GM23338 (cell line): ENCODE measurements around the gene ATP8A1. TPM values are rescaled to one million over a fixed set of nuclear protein-coding genes. Genes with fewer than 3 reads are reported as not detected.

Experiments used
- ATAC-seq: fragments of 200-7000 bp; cut with Tn5 transposase; 3 replicates; pipeline ENCODE4 v1.9.1; 2020
- DNase-seq: peaks from one replicate; pipeline ENCODE4 v3.0.0-alpha.2; 2015; ENCODE audit warnings: low spot score
- H2AFZ ChIP-seq: fragments of 200-600 bp; sonication (generic); 2 replicates; pipeline ENCODE4 v1.8.0; 2016; ENCODE audit warnings: antibody characterized with exemption, mild to moderate bottlenecking, moderate library complexity
- H3F3A ChIP-seq: fragments of 200-600 bp; sonication (generic); replicated peaks from 2 replicates; pipeline ENCODE4 v1.8.0; 2017; ENCODE audit warnings: antibody characterized with exemption, mixed run types, low read depth
- H3K27ac ChIP-seq: fragments of 200-600 bp; sonication (generic); 2 replicates; pipeline ENCODE4 v1.6.1; 2016; ENCODE audit warnings: low read depth
- H3K27me3 ChIP-seq: fragments of 200-600 bp; sonication (generic); 2 replicates; pipeline ENCODE4 v1.8.0; 2016; ENCODE audit warnings: mild to moderate bottlenecking, mixed run types, moderate library complexity; ENCODE audit not compliant: insufficient read depth
- H3K36me3 ChIP-seq: fragments of 200-600 bp; sonication (generic); 2 replicates; pipeline ENCODE4 v1.8.0; 2016; ENCODE audit warnings: mild to moderate bottlenecking; ENCODE audit not compliant: insufficient read depth
- H3K4me1 ChIP-seq: fragments of 200-600 bp; sonication (generic); 2 replicates; pipeline ENCODE4 v1.8.0; 2016; ENCODE audit warnings: mild to moderate bottlenecking, moderate library complexity; ENCODE audit not compliant: insufficient read depth
- H3K4me2 ChIP-seq: fragments of 200-600 bp; sonication (generic); 2 replicates; pipeline ENCODE4 v1.7.1; 2017; ENCODE audit warnings: mixed run types
- H3K4me3 ChIP-seq: fragments of 200-600 bp; sonication (generic); 2 replicates; pipeline ENCODE4 v1.6.1; 2016; ENCODE audit warnings: mixed run types
- H3K79me2 ChIP-seq: fragments of 200-600 bp; sonication (generic); replicated peaks from 2 replicates; pipeline ENCODE4 v1.8.0; 2017; ENCODE audit warnings: mild to moderate bottlenecking; ENCODE audit not compliant: insufficient read depth
- H3K9me2 ChIP-seq: fragments of 200-600 bp; sonication (generic); 2 replicates; pipeline ENCODE4 v1.8.0; 2017; ENCODE audit not compliant: insufficient read depth
- H4K20me1 ChIP-seq: fragments of 200-600 bp; sonication (generic); replicated peaks from 2 replicates; pipeline ENCODE4 v1.8.0; 2017; ENCODE audit warnings: mild to moderate bottlenecking; ENCODE audit not compliant: insufficient read depth
- H3K27ac Mint-ChIP-seq: 2 replicates; pipeline ENCODE4 v1.8.0; 2020; ENCODE audit warnings: inconsistent platforms, mild to moderate bottlenecking, moderate library complexity, mixed read lengths
- H3K27me3 Mint-ChIP-seq: 3 replicates; pipeline ENCODE4 v1.8.0; 2022; ENCODE audit warnings: low read depth, mild to moderate bottlenecking, moderate library complexity, mixed read lengths, inconsistent platforms; ENCODE audit not compliant: insufficient read depth, poor library complexity
- H3K36me3 Mint-ChIP-seq: 3 replicates; pipeline ENCODE4 v1.8.0; 2021; ENCODE audit warnings: low read depth, mild to moderate bottlenecking, inconsistent platforms, moderate library complexity, mixed read lengths
- H3K4me1 Mint-ChIP-seq: 3 replicates; pipeline ENCODE4 v1.8.0; 2020; ENCODE audit warnings: mild to moderate bottlenecking, inconsistent platforms, mixed read lengths
- H3K4me3 Mint-ChIP-seq: 3 replicates; pipeline ENCODE4 v1.8.0; 2021; ENCODE audit warnings: moderate library complexity, mild to moderate bottlenecking, inconsistent platforms, mixed read lengths
- H3K9me3 Mint-ChIP-seq: 3 replicates; pipeline ENCODE4 v1.8.0; 2020; ENCODE audit warnings: moderate library complexity, mild to moderate bottlenecking, inconsistent platforms, mixed read lengths
- CREB1 ChIP-seq: fragments of 250-450 bp; sonication (Bioruptor Pico); IDR thresholded peaks from 2 replicates; pipeline ENCODE4 v1.5.0; 2020; ENCODE audit warnings: low read depth, mild to moderate bottlenecking, moderate library complexity
- EZH2 ChIP-seq: fragments of 200-600 bp; sonication (generic); IDR thresholded peaks from one replicate; pipeline ENCODE4 v1.8.0; 2017; ENCODE audit warnings: antibody characterized with exemption, mild to moderate bottlenecking, low read depth; ENCODE audit not compliant: unreplicated experiment
- NANOG ChIP-seq: IDR thresholded peaks from 2 replicates; pipeline ENCODE4 v1.6.1; 2016; ENCODE audit warnings: antibody characterized with exemption, borderline replicate concordance
- POLR2AphosphoS5 ChIP-seq: IDR thresholded peaks from 2 replicates; pipeline ENCODE4 v1.6.1; 2016; ENCODE audit warnings: antibody characterized with exemption, low read depth
- STAT1 ChIP-seq: IDR thresholded peaks from one replicate; pipeline ENCODE4 v1.6.1; 2016; ENCODE audit warnings: antibody characterized with exemption; ENCODE audit not compliant: unreplicated experiment
- ZNF114 ChIP-seq: fragments of 250-450 bp; sonication (Bioruptor Pico); IDR thresholded peaks from 2 replicates; pipeline ENCODE4 v1.5.0; 2020; ENCODE audit warnings: mild to moderate bottlenecking, moderate library complexity
- ZNF331 ChIP-seq: fragments of 250-450 bp; sonication (Bioruptor Pico); IDR thresholded peaks from 2 replicates; pipeline ENCODE4 v1.5.0; 2020; ENCODE audit warnings: low read depth, mild to moderate bottlenecking, moderate library complexity
- polyA plus RNA-seq: library from polyadenylated mRNA; unstranded; fragments of >200 nt; fragmentation: Nextera tagmentation; extraction: Ambion mirVana; gene quantifications from 2 replicates; pipeline ENCODE4 v1.2.1, GENCODE V29; 2016
- total RNA-seq: library from RNA; depleted of rRNA; stranded (reverse); fragments of >200 nt; shearing (Covaris generic); gene quantifications from 2 replicates; pipeline ENCODE4 v1.2.3, GENCODE V29; 2014
- TF ChIP-seq, protein P1 (sequence below): IDR thresholded peaks from one replicate; pipeline ENCODE4 v1.6.1; 2018; ENCODE audit warnings: antibody characterized with exemption; ENCODE audit not compliant: unreplicated experiment

Gene ATP8A1
- total and polyA plus RNA-seq, 2 experiments from 2014 or later, result 6.8 to 66.3 TPM

DNA sequence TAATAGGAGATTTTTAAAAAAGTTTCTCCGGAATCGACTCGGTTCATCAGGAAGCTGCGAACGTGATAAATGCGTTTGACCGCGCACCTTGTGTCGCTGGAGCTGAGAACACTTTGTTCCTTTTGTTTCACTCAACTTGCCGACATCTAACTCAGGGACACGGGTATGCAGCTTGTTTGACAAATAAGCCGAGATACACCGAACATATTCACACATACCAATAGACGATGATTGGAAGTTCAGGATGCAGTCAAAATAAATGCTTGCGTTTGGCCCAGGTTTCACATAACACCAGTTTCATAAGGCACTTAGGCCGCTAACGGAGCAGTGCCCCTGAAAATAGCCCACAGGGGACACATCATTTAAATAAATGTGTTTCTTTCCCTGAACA is 260.5 kb downstream of the ATP8A1 start:
- DNase-seq (peak; percentile 46), ATAC-seq (no peak)
- H3K4me3 Mint-ChIP-seq, result peak overlapping the region; percentile 87
- H3K4me1 ChIP-seq, result peaks cover 37% of the 10 kb centered on the region
- H3K27me3 ChIP-seq, result peaks cover 69% of the 10 kb centered on the region
- H3K79me2 ChIP-seq, result no peaks in the 10 kb centered on the region
- H3F3A ChIP-seq, result peaks cover 22% of the 10 kb centered on the region
- H3K4me3 ChIP-seq, result peak overlapping the region; percentile 64
- H4K20me1 ChIP-seq, result no peaks in the 10 kb centered on the region
- H3K4me2 ChIP-seq, result peak overlapping the region; percentile 88
- no peak overlapping the region for H3K27ac ChIP-seq
- H3K36me3 ChIP-seq, result no peaks in the 10 kb centered on the region
- peaks cover 70% of the 10 kb centered on the region for H3K27me3 Mint-ChIP-seq
- H3K9me3 Mint-ChIP-seq, result peaks cover 6% of the 10 kb centered on the region; the same call in 2 of the 3 replicates
- no peaks in the 10 kb centered on the region for H3K9me2 ChIP-seq
- H2AFZ ChIP-seq, result peak overlapping the region; percentile 85
- H3K27ac Mint-ChIP-seq, result no peak overlapping the region
- peaks cover 59% of the 10 kb centered on the region for H3K4me1 Mint-ChIP-seq
- peaks cover 5% of the 10 kb centered on the region for H3K36me3 Mint-ChIP-seq
- no peak for TF ChIP-seq ZNF331
- TF ChIP-seq NANOG, result no peak
- TF ChIP-seq CREB1, result no peak
- TF ChIP-seq, protein P1, sequence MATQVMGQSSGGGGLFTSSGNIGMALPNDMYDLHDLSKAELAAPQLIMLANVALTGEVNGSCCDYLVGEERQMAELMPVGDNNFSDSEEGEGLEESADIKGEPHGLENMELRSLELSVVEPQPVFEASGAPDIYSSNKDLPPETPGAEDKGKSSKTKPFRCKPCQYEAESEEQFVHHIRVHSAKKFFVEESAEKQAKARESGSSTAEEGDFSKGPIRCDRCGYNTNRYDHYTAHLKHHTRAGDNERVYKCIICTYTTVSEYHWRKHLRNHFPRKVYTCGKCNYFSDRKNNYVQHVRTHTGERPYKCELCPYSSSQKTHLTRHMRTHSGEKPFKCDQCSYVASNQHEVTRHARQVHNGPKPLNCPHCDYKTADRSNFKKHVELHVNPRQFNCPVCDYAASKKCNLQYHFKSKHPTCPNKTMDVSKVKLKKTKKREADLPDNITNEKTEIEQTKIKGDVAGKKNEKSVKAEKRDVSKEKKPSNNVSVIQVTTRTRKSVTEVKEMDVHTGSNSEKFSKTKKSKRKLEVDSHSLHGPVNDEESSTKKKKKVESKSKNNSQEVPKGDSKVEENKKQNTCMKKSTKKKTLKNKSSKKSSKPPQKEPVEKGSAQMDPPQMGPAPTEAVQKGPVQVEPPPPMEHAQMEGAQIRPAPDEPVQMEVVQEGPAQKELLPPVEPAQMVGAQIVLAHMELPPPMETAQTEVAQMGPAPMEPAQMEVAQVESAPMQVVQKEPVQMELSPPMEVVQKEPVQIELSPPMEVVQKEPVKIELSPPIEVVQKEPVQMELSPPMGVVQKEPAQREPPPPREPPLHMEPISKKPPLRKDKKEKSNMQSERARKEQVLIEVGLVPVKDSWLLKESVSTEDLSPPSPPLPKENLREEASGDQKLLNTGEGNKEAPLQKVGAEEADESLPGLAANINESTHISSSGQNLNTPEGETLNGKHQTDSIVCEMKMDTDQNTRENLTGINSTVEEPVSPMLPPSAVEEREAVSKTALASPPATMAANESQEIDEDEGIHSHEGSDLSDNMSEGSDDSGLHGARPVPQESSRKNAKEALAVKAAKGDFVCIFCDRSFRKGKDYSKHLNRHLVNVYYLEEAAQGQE, result no peak
- TF ChIP-seq EZH2, result peak; percentile 49

DNA sequence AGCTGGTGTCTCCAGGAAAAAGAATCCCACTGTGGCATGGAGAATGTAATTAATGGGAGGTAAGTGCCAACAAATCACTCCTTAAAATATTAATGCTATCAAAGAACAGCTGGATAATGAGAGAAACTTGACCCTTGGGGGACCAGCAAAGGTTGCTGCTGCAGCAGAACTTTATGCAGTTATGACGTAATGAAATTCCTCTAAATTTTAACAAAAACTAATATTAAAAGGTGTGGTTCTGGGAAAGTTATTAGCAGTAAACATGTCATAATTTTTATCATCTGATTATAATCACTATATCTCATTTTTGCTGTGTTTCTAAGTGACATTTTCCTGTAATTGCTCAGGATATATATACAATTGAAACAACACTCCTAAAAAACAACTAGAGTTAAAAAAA is 261.3 kb downstream of the ATP8A1 start:
- no peaks in the 10 kb centered on the region for H3K36me3 ChIP-seq
- peak overlapping the region; percentile 88; the same call in 1 of the 2 replicates for H3K4me2 ChIP-seq
- H3K9me2 ChIP-seq, result no peaks in the 10 kb centered on the region
- H3K4me1 ChIP-seq, result peaks cover 37% of the 10 kb centered on the region
- no peak overlapping the region for H3K27ac Mint-ChIP-seq
- peaks cover 20% of the 10 kb centered on the region for H3F3A ChIP-seq
- ATAC-seq, result no peak
- peaks cover 6% of the 10 kb centered on the region; the same call in 2 of the 3 replicates for H3K9me3 Mint-ChIP-seq
- TF ChIP-seq ZNF114 (CRISPR knock-in tag) (no peak), NANOG (no peak), ZNF331 (no peak), POLR2AphosphoS5 (no peak), STAT1 (no peak)
- TF ChIP-seq, protein P1, result no peak
- peak overlapping the region; percentile 64; the same call in 1 of the 2 replicates for H3K4me3 ChIP-seq
- no peak overlapping the region for H3K4me3 Mint-ChIP-seq
- no peak overlapping the region for H2AFZ ChIP-seq
- peaks cover 59% of the 10 kb centered on the region for H3K4me1 Mint-ChIP-seq
- peaks cover 62% of the 10 kb centered on the region for H3K27me3 ChIP-seq
- H3K36me3 Mint-ChIP-seq, result no peaks in the 10 kb centered on the region; the same call in 2 of the 3 replicates
- H3K27ac ChIP-seq, result no peak overlapping the region
- no peak for DNase-seq
- H3K27me3 Mint-ChIP-seq, result peaks cover 63% of the 10 kb centered on the region
- H4K20me1 ChIP-seq, result no peaks in the 10 kb centered on the region
- H3K79me2 ChIP-seq, result no peaks in the 10 kb centered on the region
